ENCODE measurements around the gene MYOM1.

The MYOM1 gene

GRCh38 chr18:3247240-3248061 lies 27.7 kb upstream of the MYOM1 start, which contains the start of gene MYL12A:
MYL12A (plus strand) TSS chr18:3247801; CDS start chr18:3253248, 5,447 bp downstream.
- TF ChIP-seq CTCF (IDR thresholded peaks at IDR 0.05), result no peak

- no peak for TF ChIP-seq CTCF (IDR thresholded peaks at IDR 0.05)
These were observed 27.0 kb upstream of the MYOM1 start for GRCh38 chr18:3246635-3247239.

- TF ChIP-seq CTCF (IDR thresholded peaks at IDR 0.05), result peak; percentile 95
These were observed 26.3 kb upstream of the MYOM1 start for GRCh38 chr18:3245853-3246634.

GRCh38 chr18:3245185-3245564 lies 25.4 kb upstream of the MYOM1 start:
- TF ChIP-seq CTCF (IDR thresholded peaks at IDR 0.05), result no peak

- TF ChIP-seq CTCF (IDR thresholded peaks at IDR 0.05), result no peak
These were observed 19.0 kb upstream of the MYOM1 start for GRCh38 chr18:3238742-3239141.

GRCh38 chr18:3236470-3236869 lies 16.7 kb upstream of the MYOM1 start:
- no peak for TF ChIP-seq CTCF (IDR thresholded peaks at IDR 0.05)

GRCh38 chr18:3235846-3236245 lies 16.1 kb upstream of the MYOM1 start:
- TF ChIP-seq CTCF (IDR thresholded peaks at IDR 0.05), result no peak

Data from LNCAP (cell line).